Effector CD4-positive, alpha-beta T cell (primary cell): Measurements from ENCODE around the gene C16orf78.
"Not testable (repeated sequence)": the region's sequence is repeated elsewhere in the genome, so short reads cannot be mapped to it uniquely, and the experiment has no call there.

Experiments
- DNase-seq: peaks from one replicate; pipeline ENCODE4 v3.0.0-alpha.2; 2020

The C16orf78 gene

DNA sequence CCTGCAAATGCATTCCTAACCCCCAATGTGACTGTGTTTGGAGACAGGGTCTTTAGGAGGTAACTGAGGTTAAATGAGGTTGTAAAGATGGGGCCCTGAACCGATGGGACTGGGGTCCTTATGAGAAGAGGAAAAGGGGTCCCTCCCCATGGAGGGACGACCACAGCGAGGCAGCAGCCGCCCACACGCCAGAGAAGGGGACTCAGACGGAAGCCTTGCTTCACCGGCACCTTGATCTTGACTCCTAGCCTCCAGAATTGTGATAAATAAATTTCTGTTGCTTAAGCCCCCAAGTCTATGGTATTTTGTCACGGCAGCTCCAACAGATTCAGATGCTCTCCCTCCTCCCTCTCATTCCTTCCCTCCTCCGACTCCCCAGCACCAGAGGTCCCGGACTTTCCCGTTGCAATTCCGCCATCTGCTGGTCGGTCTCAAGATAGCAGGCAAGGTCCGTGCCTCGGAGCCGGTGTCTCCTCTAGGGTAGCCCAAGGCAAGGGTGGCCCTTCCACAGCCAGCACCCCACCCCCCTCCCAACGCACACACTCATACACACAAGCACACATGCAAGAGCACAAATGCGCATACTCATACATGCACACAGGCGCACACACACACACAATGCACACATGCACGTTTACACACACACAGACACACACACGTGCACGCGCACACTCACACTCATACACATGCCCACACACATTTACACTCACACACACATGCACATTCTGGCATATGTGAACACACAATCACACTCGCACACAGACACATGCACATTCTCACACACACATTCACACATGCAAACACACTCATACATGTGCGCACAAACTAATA, 23.1 kb upstream of the C16orf78 start:
- no peak for DNase-seq

DNA sequence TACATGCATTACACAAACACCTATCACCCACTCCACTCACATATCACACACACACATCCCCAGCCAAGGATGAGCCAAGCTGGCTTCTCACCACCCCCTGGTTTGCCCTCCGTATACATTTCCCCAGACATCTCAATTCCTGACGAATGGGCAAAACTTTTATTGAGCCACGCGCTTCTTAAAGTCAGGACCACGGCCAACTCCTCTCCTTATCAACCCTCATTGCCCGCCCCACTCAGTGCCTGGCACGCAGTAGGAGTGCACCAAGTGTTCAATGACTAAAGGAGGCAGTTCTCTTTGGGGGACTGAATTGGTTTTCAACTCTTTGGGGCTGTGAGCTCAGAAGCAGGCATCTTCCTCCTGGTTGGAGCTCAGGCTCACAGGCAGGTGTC, 22.5 kb upstream of the C16orf78 start:
- no peak for DNase-seq

DNA sequence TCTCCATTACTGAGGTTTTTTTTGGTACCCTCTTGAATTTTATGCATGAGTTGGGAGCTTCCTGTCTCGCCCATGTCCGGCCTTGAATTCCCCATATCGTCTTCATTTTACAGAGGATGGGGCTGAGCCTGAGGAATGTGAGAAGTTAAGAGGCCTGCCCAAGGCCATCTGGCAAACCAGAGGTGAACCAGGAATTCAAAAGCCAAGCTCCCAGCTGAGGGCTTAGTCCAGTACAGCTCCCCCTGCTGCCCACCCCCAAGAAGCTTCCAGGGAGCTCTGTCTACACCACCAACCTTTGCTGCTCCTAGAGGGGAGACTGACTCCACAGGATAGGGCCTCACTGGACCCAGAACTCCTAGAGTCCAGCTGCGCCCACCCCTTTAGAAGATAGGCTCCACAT, 20.7 kb upstream of the C16orf78 start:
- DNase-seq: no peak

DNA sequence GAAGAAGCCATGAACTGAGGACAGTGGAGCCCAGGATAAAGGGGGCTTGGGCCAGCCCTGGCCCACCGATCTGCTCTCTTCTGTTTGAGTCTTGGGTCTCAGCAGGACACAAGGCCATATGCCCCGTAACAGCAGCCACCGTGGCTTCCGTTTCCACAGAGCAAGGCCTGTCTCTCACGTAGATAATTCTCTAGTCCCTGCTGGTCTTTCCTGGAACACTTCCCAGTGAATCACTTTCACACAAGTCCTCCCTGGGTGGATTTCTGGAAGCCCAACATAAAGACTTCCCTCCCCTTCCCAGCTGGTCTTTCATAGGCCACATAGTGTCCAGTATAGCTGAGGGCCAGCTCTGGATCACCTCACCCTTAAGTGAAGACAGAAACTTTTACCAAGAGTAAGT, 19.9 kb upstream of the C16orf78 start:
- no peak for DNase-seq

DNA sequence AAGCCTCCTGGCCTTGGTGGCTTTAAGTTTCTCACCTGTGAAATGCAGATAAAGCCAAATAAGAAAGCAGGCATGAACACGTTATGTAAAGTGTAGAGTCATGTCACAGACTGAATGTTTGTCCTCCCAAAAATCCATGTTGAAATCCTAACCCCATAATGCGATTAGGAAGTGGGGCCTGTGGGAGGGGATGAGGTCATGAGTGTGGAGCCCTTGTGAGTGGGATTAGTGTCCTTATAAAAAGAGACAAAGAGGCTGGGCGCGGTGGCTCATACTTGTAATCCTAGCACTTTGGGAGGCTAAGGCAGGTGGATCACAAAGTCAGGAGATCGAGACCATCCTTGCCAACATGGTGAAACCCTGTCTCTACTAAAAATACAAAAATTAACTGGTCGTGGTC, 19.5 kb upstream of the C16orf78 start:
- no peak for DNase-seq

DNA sequence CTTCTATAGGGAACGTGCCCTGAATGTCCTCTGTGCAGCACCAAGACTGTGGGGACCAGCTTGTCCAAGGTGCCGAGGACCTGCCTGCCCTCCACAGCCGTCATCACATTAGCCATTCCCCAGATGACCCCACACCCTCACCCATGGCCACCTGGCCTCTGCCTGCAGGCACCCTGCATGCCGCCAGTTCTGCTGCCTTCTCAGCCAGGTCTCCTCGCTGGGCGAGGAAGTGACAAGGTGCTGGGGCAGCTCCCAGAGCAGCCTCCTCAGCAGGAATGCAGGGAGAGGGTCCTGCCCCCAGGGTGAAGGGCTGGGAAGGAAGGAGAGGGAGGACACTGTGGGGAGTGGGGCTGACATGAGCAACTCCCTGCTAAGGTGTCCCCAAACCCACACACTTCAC, 18.6 kb upstream of the C16orf78 start:
- DNase-seq: no peak

DNA sequence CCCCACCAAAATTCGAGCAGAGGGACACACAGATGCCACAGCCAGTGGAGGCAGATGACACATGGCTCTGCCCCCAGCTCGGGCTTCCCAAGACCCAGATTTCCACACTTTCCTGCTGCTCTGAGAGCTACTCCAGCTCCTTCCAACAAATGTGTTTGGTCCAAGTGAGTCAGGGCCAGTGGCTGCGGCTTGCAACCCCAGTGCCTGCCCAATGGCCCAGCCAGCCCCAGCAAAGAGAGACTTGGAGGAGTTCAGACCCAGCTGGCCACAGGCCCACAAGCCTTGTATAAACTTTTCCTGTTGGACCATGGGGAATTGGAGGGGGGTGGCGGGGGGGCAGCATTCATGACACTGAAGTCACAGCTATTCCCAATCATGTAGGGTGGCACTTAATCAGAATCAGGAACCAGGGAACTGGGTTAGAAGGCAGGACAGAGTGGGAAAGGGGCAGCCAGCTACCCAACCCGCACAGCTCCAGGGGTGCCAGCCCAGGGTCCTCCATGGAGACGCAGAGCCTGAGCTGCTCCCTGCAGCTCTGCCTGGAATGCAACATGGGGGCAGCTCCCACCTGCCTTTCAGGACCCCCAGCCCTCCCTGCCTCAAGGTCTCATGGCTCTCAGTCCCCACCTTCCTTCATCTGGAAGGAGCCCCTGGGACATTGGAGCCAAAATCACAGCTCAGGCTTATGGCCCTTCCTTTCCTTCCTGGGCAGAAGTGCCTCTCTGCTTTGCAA, 17.5 kb upstream of the C16orf78 start:
- no peak for DNase-seq

DNA sequence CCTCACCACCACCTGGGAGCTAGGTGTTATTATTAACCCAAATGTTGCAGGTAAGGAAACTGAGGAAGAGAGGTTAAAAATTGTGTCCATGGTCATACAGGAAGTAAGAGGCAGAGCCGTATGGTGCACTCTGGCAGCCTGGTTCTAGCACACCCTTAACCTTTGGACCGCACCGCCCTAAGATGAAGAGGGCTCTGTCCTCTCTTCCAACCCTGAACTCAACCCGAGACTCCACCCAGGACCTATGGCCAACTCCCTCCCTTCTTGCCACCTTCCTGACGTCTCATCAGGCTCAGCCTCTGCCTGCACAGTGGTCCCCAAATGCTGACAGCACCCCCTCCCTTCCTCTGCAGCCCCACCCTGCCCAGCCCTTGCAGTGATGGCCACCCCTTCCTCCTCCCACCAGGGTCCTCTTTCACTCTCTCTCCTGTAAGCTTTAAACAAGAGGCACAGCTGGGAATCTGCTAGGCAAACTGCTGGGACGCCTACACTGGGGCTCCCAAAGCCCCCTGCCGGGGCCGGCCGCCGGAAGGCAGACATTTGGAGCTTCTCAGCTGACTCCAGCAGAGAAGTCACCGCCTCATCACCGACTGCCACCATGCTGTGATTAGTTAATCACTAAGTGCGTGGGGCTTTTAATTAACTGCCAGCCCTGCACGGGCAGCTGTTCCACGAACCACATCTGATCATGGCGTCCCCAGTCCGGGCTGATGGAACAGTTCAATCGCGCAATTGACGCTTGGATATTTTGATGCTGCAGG, 16.7 kb upstream of the C16orf78 start:
- DNase-seq: no peak

DNA sequence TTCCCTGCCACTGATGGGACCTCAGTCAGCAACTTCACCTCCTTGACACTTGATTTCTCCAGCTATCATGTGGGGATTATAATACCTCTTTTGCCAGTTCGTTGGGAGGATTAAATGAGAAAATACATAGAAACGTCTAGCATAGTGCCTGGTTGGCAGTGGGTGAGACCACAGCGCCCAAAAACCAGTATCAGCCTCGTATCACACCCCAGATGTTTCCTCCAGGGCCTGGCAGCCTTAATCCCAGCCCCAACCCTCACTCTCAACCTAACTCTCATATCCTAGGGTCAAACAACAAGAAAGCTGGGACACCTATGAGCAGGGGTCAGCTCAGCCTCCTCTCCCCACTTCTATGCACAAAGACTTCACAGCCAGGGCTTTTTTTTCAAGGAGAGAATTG, 14.0 kb upstream of the C16orf78 start:
- DNase-seq: no peak

DNA sequence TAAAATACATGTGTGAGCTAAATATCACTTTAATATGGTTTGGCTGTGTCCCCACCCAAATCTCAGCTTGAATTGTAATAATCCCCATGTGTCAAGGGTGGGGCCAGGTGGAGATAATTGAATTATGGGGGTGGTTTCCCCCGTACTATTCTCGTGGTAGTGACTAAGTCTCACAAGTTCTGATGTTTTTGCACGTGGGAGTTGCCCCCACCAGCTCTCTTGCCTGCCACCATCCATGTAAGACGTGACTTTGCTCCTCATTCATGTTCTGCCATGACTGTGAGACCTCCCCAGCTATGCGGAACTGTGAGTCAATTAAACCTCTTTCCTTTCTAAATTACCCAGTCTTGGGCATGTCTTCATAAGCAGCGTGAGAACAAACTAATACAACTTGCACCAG, 11.9 kb upstream of the C16orf78 start:
- not testable (repeated sequence) for DNase-seq

DNA sequence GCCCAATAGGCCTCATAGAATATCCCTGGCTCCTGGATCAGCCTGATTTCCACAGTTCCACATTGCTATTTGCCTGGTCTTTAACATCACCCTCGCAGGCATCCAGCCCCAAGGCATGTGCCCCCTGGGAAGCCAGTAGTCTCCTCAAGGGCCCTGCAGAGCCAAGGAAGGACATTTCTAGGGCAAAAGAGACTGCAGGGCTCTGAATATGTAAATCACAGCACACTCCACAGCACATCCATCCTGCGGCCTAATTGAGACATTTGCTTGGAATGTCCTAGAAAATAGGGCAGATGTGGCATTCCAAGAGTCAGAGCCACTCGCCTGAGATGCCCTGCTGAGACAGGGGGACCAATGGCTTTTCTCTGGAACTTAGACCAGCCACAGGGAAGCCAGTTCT, 11.4 kb upstream of the C16orf78 start:
- no peak for DNase-seq

DNA sequence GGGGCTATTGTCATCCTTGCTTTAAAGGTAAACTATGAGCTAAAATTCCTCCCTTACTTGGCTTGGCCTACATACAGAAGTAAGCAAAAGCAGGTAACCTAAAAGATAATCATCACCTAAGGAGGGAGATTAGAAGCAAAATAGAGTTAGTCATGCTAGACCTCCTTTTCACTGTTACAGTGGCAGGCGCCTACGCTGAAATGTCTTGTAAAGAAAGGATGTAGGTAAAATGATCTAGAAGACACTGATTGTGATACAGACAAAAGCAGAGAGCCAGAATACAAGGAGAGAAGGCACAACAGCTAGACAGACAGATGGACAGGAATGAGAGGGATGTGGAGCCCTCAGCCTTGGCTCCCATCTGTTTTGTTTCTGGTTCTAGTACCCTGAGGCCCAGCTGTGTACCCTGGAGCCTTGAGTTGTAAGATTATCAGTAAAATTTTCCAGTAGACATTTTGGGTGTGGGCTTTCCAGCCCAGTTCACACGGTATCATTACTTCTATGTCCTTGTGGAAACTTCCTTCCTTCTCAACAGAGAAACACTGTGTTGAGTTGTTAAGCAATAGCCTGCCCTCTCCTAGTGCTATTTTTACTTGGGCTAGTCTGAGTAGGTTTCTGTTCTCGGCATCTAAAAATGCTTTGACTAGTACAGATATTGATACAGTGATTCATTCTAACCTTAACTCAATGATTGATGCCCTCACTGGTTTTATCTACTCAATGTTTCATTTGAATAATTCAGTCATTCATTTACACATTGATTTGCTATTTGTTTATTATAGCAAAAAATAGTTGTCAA, 7.7 kb upstream of the C16orf78 start:
- no peak for DNase-seq

DNA sequence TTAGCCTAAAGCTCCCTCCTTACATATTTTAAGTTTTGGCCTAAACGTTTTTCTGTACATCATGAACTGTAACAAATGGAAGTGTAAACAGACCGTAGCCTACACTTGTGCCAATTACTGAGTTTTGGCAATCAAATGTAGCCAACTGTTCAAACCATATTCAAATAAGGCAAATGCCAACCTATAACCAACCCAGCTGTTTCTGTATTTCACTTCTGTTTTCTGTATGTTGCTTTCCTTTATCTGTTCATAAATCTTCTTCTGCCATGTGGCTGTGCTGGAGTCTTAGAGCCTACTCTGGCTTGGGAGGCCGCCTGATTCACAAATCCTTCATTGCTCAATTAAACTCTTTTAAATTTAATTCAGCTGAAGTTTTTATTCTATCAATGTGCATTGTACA, 6.9 kb upstream of the C16orf78 start:
- DNase-seq: no peak

DNA sequence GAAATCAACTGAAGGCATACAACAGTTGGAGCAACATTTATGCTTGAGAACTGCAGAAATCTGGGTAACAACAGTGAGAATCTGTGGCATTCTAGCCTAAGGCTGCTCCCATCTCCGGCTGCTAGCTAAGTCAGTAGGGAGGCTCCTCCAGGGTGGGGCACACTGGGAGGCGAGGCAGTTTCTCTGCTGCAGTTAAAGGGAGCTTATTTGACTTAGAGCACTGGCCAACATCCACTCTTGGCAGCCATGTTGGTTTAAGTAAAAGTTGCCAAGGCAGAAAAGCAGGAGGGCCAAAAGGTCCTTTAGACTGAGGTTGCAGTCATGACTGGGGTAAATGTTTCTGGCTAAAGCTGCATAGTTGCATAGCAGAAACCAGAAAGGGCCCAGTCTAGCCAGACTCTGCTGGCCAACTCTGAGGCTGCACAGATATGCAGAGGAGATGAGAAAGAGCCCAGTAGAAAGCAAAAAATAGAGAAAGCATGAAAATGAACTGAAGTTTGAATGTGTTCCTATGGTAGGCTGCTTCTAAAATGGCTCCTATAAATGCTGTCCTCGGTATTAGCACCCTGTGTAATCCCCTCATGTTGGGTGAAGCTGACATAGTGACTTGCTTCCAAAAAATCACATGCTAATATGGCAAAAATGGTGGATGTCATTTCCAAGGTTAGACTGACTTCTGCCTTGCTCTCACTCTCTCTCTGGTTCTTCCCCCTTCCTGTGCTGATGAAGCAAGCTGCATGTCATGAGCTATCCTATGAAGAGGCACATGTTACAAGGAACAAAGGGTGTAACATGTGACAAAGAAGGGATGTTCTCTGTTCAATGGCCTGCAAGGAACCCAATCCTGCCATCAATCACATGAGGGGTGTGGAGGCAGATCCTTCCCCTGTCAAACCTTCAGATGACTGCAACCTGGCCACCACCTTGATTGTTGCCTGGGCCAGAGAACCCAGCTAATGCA, 3.7 kb upstream of the C16orf78 start:
- DNase-seq: no peak

DNA sequence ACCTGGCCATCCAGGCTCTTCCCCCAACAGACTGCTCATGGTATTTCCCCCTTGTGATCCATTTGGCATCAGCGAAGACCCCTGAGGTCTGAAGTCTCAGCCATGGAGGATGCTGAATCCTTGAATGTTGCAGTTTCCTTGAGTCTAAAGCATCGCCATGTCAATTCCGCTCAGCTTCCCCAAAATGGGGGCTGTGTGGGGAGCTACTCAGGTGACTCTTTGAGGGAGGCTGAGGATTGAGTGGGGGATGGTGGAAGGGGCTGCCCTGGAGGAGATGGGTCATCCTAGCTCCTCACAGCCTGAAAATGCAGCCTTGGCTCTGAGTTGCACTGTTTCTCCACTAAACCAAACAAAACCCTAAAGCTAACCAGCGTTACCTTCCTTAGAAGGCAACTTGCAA, 2.6 kb downstream of the C16orf78 start:
- DNase-seq: no peak

DNA sequence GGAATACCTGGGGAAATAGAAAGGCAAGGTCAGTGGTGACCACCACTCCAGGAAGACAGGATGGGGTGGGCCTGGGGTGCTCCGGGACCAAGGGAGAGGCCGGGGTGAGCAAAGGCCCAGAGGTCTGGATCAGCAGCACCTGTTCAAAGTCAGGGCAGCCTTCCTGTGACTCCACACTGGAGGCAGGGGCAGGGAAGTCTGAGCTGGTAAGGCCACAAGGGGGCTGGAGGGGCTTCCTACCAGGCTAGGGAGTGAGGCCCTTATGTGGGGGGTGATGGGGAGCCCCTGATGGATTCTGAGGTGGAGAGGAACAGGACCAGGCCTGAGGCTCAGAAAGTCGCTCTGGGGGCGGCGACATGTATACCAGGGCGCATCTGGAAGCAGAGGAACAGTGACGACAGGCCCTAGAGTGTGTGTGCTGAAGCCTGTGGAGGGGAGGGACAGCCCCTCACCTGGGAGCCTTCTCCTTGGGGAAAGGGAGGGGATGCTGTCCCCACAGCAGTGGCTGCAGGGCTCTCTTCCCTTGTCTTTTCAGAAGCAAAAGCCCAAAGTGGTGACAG, 3.7 kb downstream of the C16orf78 start:
- no peak for DNase-seq

DNA sequence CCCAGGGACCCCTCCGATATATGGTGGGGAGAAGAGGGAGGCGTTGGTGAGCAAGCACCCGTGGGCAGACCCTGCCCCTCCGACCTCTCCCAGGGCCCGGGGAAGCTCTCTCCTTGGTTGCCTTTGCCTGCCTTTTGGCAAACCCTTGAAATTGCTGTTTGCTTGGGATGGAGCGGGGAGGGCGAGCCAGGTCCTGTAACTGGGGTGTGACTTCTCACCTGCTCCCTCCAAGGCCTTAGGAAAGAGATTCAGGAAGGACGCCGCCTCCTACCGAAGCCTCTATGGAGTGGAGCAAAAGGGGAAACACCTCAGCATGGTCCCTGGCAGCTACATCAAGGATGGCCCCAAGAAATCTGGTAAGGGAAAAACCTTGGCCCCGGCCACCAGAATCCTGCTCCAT, 4.6 kb downstream of the C16orf78 start:
- no peak for DNase-seq

DNA sequence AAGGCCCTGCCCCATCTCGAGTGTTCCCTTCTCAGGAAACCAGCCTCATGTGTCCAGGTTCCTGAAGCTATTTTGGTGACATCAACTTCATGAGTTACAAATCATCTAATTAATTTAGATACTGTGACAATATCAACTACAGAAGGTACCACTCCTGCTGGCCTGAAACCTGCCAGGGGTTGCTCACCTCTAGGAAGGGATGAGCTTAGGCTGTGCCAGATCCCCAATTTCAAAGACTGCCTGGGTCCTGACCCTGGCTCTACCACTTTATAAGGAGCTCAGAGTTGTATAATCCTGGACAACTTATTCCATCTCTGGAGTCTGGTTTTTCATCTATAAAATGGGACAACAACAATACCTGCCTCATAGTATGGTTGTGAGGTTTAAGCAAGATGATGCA, 5.2 kb downstream of the C16orf78 start:
- DNase-seq: no peak

DNA sequence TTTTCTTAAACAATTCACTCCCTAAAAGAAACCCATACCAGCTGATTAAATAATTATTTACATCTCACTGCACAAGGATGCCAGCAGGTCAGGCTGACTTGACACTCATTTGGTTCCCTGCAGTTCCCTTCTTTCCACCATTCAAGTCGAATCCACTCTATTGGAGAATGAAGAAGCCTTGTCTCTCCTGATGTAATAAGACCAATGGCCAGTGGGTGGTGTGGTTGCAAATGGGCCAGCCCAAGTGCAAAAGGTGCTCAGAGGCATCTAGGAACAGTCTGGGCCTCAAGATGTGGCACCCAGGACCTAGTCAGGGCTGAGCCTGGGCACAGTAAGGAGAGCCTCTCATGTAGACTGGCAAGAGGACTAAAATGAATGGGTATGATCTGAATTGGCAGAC, 9.3 kb downstream of the C16orf78 start:
- DNase-seq: no peak

DNA sequence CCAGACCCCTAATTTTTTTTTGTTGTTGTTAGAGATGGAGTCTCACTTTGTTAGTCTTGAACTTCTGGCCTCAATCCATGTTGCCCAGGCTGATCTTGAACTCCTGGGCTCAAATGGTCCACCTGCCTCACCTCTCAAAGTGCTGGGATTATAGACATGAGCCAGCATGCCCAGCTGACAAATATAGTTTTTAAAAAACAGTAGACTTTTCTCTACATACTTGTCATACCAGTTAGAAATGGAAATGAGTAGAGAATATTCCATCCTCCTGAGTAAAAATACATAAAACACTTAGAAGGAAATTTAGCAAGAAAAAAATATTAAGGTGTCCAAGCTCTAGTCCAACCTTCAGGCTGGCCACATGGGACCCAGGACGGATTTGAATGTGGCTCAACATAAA, 21.4 kb downstream of the C16orf78 start:
- no peak for DNase-seq

DNA sequence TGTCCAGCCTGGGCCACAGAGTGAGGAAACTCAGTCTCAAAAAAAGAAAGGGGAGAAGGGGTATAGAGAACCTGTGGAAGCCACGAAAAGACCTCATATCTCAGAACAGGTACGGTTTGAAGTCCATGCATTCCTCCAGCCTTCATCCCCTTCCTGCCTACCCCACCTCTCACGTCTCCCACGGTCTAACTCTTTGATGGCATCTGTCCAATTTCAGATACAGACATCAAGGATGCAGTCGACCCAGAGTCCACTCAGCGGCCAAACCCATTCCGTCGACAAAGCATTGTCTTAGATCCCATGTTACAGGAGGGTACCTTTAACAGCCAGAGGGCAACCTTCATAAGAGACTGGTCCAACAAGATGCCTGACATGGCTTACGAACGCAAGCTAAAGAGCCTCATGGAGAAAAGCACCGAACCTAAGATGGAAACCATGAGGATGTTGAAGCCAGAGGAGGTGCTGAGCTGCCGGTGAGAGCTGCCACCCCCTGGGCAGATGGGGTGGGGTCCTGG, 22.7 kb downstream of the C16orf78 start:
- no peak for DNase-seq
